Stimulated activated naive CD8-positive, alpha-beta T cell treated with anti-CD3 and anti-CD28 coated beads, Interleukin-15, Interleukin-2, amounts not matched to agents 100 U/mL and 50 U/mL, for 24 hours (primary cell): ENCODE measurements around the gene TMEM37.

Experiments used
- ATAC-seq: fragments of 150-1000 bp; cut with Tn5 transposase; one replicate; pipeline ENCODE4 v1.10.0; 2021
- DNase-seq: peaks from one replicate; pipeline ENCODE4 v3.0.0; 2021

Gene TMEM37

DNA sequence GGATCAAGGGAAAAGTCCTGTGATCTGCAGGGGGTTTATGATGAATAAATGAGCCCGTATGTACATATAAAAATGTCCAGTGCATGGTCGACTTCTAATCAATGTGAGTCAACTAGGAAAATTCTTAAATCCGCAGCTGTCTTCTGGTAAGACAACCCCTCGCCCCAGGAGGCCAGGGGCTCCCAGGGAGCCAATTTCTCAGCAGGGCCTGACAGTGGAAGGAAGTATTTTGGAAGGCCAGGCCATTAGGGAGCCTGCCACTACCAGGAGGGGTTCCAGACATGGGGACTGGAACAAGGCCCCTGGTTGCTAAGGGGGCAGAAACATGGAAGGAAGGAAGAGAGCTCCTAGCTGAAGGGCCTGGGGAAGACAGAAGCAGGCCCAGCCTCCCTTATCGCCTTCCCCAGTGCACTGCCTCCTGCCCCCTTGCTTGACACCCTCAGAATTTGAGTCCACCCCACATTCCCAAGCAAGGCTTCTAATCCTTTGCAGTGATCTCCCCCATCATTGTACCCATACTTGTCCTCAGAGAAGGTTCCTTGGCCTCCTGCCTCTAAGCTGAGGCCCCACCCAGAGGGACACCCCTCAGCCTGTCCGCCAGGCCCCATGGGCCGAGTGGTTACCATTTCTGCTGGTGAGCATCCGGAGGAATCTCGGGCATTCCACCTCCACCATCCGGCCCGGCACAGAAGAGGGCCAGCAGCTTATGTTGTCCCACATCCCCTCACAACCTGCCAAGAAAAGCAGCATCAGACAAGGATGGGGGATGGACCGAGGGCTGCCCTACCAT lies 46.7 kb downstream of the TMEM37 start:
- ATAC-seq = no peak
- no peak for DNase-seq

DNA sequence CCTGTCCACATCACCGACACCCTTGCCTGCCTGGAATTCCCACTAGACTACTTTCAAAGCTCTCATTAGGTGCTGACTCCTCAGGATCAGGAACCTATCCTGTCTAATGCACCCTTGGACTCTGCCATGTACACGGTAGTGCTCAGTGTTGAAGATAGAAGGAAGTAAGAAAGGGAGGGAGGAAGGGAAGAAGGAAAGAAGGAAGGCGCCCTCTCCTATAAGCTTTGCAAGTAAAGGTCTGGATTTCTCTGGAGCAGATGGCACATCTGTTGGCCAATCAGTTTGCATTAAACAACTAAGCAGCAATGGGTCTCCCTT lies 47.3 kb downstream of the TMEM37 start:
- no peak for ATAC-seq
- DNase-seq = no peak

DNA sequence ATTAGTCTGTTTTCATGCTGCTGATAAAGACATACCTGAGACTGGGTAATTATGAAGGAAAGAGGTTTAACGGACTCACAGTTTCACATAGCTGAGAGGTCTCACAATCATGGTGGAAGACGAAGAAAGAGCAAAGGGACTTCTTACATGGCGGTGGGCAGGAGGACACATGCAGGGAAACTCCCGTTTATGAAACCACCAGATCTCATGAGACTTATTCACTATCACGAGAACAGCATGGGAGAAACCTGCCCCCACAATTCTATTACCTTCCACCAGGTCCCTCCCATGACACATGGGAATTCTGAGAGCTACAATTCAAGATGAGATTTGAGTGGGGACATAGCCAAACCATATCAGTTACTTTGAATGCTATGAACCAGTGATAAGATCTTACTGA lies 48.5 kb downstream of the TMEM37 start:
- ATAC-seq = no peak
- DNase-seq = no peak

DNA sequence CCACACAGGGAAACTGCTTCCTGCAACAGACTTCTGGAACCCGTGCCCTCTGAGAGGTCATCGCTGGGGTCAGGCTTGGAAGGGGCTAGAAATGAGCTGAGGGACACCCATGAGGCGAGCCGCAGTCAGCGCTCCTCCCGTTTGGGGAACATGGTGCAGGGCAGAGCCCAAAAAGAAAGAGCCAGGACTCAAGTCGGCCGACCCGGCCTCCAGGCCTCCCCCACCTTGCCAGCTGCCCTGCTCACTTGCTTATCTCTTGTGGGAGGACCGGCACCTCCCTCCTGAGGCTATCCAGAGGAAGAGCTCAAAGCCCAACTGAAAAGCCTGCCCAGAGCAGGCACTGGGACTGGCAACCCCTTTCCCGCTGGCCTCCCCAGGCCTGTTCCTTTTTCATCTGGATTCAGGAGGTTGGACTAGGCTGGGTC lies 49.1 kb downstream of the TMEM37 start:
- ATAC-seq (no peak), DNase-seq (no peak)

DNA sequence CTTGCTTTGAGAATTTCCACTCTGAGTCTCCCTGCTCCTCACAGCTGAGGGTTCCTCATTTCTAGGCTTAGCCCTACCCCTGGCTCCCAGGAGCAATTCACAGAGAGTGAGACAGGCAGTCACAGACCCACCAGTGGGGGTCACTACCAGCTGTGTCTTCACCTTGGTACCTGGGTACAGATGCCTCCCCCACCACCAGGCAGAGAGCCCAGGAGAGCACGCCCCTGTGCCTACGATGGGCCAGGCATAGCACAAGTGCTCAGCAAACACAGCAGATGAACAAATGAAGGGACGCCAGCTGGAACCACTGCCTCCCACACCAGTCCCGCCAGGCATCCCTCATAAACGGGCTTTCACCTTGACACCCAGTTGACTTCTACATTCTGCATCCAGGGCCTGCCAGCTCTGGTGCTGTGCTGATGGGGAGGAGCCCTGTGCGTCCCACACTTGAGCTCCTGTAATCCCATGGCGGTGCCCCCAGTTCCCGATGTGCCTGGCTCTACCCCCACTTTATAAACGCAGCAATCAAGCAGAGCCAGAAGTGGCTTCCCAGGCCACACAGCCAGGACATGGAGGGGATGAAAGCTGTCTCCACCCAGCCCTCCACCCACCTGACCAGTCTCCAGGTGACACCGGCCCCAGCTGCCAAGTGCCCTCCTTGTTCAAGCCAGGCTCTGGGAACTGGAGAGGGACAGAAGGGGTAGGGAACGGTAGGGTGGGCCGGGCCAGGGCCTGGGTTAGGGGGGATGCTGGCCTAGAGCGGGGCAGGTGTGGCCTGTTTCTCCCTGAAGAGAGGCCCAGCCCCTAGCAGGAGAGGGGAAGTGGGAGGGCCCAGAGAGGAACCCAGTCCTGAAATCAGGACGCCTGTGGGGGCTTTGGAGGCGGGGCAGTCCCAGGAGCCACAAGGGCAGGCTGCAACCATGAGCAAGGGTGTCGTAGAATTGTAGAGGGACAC lies 50.1 kb downstream of the TMEM37 start:
- ATAC-seq = no peak
- DNase-seq = no peak

DNA sequence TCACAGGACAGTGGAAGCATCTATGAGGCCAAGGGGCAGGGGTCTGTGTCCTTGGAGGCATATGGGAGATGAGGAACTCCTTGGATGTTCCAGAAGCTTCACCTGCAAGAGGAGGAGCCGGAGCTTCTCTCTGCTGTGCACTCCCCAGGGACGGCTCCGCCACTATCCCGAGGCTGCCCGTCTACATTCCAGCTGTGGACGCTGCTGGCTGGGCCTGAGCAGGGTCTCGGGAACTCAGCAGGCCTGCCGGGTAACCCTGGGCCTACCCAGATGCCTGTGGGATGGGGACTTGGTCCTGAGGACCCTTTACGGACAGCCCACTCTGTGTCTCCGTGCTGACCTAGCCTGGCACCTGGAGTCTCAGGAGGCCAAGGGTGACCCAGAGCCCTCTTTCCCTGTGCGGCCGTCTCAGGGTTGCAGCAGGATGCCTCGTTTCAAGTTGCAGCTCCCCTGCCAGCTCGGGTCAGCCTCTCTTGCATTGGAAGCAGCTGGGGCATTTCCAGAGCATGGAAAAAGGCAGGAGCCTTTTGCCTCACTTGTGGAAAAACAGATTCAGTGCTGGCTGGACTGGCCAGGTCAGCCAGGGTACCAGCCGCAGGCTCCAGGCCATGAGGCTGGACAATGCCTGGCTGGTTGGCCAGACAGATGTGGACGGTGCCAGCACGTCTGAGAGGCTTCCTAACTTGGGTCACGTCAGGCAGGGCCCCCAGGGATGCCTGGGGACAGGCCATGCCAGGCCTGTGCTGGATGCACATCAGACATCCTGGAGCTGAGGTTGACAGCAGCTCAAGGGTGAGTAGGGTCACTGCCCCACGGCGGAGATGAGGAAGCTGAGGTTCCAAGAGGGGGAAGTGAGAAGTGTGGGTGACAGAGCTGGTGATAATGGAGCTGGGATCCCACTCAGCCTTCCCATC lies 51.1 kb downstream of the TMEM37 start:
- DNase-seq (no peak), ATAC-seq (no peak)

DNA sequence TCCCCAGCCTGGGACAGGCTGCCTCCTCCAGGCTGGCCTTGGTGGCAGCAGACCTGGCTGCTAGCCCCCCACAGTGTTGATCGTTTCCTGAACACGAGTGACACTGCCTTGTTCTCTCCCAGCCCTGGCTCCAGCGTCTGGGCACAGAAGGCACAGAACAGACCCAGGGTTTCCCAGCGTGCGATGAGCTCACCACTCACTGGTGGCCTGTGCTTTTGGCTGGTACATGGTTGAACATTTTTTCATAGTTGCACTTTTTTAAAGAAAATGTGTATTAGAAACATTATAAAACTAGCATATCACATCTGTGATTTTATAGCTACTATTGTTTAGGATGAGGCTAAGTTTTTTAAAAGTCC lies 51.7 kb downstream of the TMEM37 start:
- no peak for DNase-seq
- no peak for ATAC-seq

DNA sequence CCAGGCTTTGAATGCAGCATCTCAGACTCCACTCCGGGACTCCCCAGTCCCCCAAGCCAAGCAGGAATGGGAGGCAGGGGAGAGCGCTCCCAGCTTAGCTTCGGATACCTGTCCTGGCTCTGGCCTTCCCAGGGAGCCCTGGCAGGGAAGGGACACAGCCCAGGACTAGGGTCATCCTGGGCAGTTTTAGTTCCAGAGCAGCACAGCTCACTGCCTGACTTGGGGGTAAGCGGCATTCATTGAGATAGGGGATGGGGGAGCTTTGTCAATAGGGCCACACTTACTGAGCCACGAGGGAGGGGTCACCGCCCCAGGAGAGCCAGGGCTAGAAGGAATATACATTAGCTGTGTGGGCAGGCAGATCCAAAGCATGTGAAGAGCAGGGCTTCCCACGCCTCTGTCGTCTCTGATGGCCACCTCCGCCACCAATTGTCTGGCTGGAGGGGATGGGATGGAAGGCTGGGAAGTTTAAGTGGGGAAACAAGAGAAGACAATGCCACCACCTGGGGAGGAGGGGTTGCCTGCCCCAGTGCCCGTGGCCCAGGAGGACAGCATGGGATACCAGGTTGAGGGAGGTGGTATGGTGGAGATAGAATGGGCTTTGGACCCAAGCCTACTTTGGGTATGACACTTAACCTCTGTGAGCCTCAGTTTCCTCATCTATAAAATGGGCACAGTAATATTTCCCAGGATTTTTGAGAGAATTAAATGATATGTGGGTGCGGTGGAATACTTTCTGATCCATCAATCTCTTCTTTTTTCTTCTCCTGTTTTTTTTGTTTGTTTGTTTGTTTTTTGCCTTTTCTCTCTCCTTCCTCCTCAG lies 52.5 kb downstream of the TMEM37 start:
- ATAC-seq (no peak), DNase-seq (no peak)

DNA sequence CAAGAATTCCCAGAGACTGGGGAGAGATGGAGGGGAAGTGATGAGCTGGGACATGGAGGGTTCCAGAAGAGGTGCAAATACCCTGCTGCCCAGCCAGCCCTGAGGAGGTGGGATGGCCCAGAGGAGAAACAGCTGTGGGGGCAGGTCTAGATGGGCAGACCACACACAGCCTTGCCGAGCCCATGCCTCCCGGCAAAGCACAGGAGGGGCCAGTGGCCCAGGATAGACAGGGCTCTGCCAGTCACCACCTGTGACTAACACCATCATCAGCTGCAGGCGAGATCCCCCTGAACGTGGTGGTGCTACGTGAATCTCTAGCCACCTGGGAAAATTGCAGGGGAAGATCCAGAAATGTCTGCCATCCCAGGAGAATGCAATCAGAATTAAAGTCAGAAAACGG lies 53.2 kb downstream of the TMEM37 start:
- DNase-seq (no peak), ATAC-seq (no peak)

DNA sequence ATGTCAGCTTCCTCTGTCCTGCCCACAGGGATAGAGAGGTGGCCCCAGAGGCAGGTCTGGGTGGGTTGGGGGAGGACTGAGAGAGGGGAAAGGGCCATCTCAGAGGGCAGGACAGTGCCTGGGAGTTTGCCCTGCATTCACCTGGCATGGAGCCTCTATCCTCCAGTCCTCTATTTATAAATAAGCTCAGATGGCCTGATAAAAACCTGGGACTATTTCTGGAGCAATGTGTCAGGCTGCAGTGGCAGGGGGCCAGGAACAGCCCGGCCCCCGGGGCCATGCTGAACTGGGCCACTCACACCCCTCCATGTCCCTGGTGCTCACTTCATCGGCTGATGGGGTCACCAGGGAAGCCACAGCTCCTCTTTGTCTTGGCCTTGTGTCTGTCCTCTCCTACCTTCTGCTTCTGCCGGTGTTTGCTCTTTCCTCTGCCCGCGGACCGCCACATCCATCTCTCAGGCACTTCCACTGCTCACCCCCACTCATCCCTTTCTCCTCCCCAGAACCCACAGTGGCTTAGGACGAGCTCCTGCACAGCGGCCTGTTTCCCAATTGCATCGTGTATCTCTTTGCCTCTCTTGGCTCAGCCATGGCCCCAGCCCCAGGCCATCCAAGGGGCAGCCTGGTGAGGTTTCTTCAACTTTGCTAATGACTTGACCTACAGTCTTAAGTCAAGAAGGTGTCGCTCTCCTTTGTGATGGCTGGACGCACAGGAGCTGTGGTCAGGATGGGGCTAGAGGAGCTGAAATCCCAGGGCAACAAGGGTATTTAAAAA lies 53.9 kb downstream of the TMEM37 start:
- no peak for DNase-seq
- ATAC-seq = no peak

DNA sequence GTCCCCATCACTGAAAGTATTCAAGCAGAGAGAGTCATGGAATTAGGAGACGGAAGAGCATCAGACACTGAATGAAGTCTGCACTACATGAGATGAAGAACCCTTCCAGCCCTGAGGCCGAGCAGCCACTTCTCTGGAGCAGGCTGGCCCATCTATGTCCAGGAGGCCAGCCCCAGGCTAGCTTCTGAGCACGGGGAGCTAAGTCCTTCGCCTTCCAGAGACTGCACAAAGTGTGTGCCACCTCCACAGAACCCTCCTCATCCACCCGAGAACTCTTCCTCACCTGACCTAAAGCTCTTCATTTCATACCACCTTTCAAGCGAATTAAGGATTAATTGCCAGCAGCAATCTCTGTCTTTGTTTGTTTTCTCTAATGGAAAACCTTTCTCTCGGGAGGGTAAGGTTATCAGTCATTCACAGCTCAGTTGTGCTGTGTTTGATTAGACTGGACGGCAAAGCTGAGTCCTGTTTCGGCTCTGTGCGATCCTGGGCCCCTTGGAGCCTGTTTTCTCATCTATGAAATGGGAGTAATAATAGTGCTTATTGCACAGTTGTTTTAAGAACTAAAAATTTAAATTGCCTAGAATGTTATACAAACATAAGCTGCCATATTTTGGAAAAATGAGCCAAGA lies 54.7 kb downstream of the TMEM37 start:
- DNase-seq (no peak), ATAC-seq (no peak)

DNA sequence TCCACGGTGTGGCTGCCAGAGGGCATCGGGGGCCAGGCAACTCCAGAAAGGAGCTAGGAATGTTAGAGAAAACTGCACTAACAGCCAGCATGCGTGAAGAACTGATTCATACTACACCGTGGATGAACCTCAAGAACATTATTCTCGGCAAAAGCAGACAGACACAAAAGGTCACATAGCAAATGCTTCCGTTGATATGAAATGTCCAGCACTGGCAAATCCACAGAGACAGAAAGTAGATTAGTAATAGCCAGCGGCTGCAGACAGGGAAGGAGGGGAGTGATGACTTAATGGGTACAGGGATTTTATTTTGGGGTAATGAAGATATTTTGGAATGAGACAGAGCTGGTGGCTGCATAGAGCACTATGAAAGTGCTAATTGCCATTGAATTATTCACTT lies 55.2 kb downstream of the TMEM37 start:
- ATAC-seq (no peak), DNase-seq (no peak)

DNA sequence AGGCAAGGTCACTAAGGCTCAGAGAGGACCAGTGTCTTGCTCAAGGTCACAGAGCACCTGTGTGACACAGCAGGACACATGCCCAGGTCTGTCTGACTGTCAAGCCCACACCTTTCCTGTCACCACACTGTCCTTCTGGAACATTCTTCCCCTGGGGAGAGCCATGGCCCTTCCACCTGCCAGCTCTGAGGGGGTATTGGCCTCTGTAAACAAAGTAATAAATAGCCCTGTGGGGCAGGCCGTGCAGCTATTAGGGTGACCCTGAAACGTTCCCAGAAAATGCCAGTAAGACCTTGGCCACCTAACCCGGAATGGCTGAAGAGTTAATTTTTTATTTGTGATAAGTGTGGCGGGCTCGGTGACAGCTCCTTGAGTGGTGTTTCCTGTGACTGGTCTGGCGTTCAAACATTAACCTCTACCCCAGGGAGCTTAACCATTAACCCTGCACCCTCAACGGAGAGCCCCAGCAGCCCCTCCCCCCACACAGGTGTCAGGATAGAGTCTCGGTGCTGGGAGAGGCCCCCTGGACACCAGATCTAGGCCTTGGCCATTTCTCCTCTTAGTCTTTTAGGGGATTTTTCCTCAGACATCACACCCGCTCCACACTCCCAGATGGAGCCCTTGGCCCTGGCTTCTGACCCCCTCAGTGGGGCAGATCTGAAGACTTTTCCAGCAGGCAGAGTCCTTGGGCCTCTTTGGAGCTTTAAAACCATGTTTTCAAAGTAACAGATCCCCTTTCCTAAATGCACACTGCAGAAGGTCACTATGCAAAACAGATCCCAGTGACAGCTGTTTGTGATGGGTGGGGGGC lies 56.0 kb downstream of the TMEM37 start:
- DNase-seq = no peak
- no peak for ATAC-seq
